Tibial nerve (tissue), 4 donors: ENCODE results near the gene SAMD13.

Experiments
- CTCF ChIP-seq, 5 experiments: fragments of 200-600 bp in 3 of 5; fragments of 450-650 bp in 2 of 5; sonication (generic) in 3 of 5; IDR thresholded peaks; one replicate each; pipeline ENCODE4 v1.5.1; 2016 to 2019; ENCODE audit warnings: antibody characterized with exemption in 5 of 5, mild to moderate bottlenecking in 3 of 5, moderate library complexity in 2 of 5
- EP300 ChIP-seq, 2 donors: sonication (generic); formaldehyde crosslinking; IDR thresholded peaks; one replicate each; pipeline ENCODE4 v1.6.1; 2017; ENCODE audit warnings: antibody characterized with exemption in 2 of 2, mild to moderate bottlenecking in 1 of 2
- POLR2A ChIP-seq, 2 donors: fragments of 450-650 bp; IDR thresholded peaks; one replicate each; pipeline ENCODE4 v1.6.1; 2017; ENCODE audit warnings: antibody characterized with exemption in 2 of 2, mild to moderate bottlenecking in 2 of 2, moderate library complexity in 2 of 2

DNA sequence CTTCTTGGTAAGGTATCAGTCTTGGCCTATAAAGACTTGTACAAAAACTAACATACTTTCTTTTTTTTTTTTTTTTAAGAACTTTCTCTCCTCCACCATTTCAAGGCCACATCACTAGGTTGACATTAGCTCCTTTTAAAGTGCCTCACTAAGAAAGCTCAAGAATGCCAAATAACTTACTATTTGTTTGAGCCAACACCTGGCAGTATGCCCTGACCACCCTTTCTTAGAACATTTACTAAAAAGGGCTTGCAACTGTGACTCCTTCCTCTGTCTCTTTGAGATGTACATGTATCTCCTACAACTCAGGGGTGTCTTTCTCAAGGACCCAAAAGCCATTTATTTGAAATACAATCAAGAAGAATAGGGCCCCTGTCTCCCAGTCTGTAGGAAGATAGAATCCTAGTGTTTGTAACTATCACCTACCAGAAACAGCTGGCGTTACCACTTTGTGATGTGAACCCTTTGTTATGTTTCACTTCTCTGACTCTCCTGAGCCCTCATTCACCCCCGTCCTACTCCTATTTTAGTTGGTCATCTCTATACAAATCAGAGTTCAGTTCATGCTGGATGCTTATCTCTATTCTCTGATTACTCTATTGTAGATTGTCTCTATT lies 12.2 kb upstream of the SAMD13 start:
- TF ChIP-seq CTCF (IDR thresholded peaks at IDR 0.05) (no peak), EP300 (IDR thresholded peaks at IDR 0.05) (no peak), POLR2A (IDR thresholded peaks at IDR 0.05) (no peak)
